Measurements from ENCODE around the gene USP5. TPM values are rescaled to one million over a fixed set of nuclear protein-coding genes. Genes with fewer than 3 reads are reported as not detected.
"Not testable (repeated sequence)": the region's sequence is repeated elsewhere in the genome, so short reads cannot be mapped to it uniquely, and the experiment has no call there.

USP5 gene
- total RNA-seq, 3 donors from 2014 or later (not counting 1 experiment from before 2014, with no cell fraction given): 48.3 to 67.2 (median 57.2) TPM

GRCh38 chr12:6871052-6871957, 19.4 kb downstream of the USP5 start:
- H3K4me3 ChIP-seq (ENCODE audit: low read length): no peak overlapping the region
- no peaks in the 10 kb centered on the region for H3K9me3 Mint-ChIP-seq
- H3K9me3 ChIP-seq (ENCODE audit: control insufficient read depth, insufficient read depth, low read length): no peaks in the 10 kb centered on the region
- no peak for TF ChIP-seq CTCF (IDR thresholded peaks at IDR 0.05)
- H3K27ac Mint-ChIP-seq: peak overlapping the region; percentile 87 to 94
- ATAC-seq: no peak
- intact Hi-C loops (cut with micrococcal nuclease): no loop called here
- no peaks in the 10 kb centered on the region for H3K27me3 ChIP-seq (ENCODE audit: control insufficient read depth, insufficient read depth, low read length)
- peak in 1 of 2 donors; percentile 49 for DNase-seq
- H3K36me3 ChIP-seq (ENCODE audit: control insufficient read depth, insufficient read depth, low read length): peaks cover 19% of the 10 kb centered on the region
- peak overlapping the region; percentile 93 for H3K4me3 Mint-ChIP-seq
- H3K36me3 Mint-ChIP-seq: no peaks in the 10 kb centered on the region
- no peaks in the 10 kb centered on the region for H3K27me3 Mint-ChIP-seq (ENCODE audit: low read depth in 2 of 2)
- peaks cover 62% of the 10 kb centered on the region for H3K4me1 ChIP-seq (ENCODE audit: control insufficient read depth, insufficient read depth, low read length)
- peak overlapping the region; percentile 4 for H3K27ac ChIP-seq (ENCODE audit: low read length)
- 75% methylated on average over 11 of the region's 12 CpGs for WGBS (ENCODE audit: insufficient coverage)
- peaks cover 44 to 64% of the 10 kb centered on the region in 2 donors for H3K4me1 Mint-ChIP-seq

GRCh38 chr12:6872073-6873048, 20.4 kb downstream of the USP5 start:
- Mint-ChIP-seq H3K36me3 (no peaks in the 10 kb centered on the region), H3K27me3 (ENCODE audit: low read depth in 2 of 2) (no peaks in the 10 kb centered on the region), H3K9me3 (no peaks in the 10 kb centered on the region), H3K4me3 (peak overlapping the region; percentile 93), H3K27ac (peak overlapping the region; percentile 87 to 94), H3K4me1 (peaks cover 44 to 61% of the 10 kb centered on the region in 2 donors)
- Histone ChIP-seq H3K9me3 (ENCODE audit: control insufficient read depth, insufficient read depth, low read length) (no peaks in the 10 kb centered on the region), H3K4me1 (ENCODE audit: control insufficient read depth, insufficient read depth, low read length) (peaks cover 54% of the 10 kb centered on the region), H3K36me3 (ENCODE audit: control insufficient read depth, insufficient read depth, low read length) (peaks cover 19% of the 10 kb centered on the region), H3K27ac (ENCODE audit: low read length) (peak overlapping the region; percentile 63), H3K4me3 (ENCODE audit: low read length) (peak overlapping the region; percentile 81), H3K27me3 (ENCODE audit: control insufficient read depth, insufficient read depth, low read length) (no peaks in the 10 kb centered on the region)
- 3% methylated on average over 40 of the region's 40 CpGs for WGBS (ENCODE audit: insufficient coverage)
- DNase-seq (peak; percentile 89 to 93), ATAC-seq (peak; percentile 47 to 65 (median 48))
- peak; percentile 93 for TF ChIP-seq CTCF (IDR thresholded peaks at IDR 0.05)
- intact Hi-C loops (cut with micrococcal nuclease): loop anchor here (1.0 to 2.0 kb wide), 8 partner anchors 19 to 146 kb away; partner anchors contain the start of genes EMG1, ENO2, LPCAT3 and LRRC23

GRCh38 chr12:6873094-6874014, 21.4 kb downstream of the USP5 start, which contains the start of gene SPSB2:
TSS of gene SPSB2 (minus strand) at chr12:6873303. CDS start at chr12:6872901, 402 bp downstream.
- H3K27ac Mint-ChIP-seq: peak within 1 kb of the TSS; percentile 87 to 94
- DNase-seq: peak; percentile 99 to 100
- peak within 1 kb of the TSS; percentile 93 for H3K4me3 Mint-ChIP-seq
- Histone ChIP-seq H3K4me1 (ENCODE audit: control insufficient read depth, insufficient read depth, low read length) (peaks cover 50% of the 10 kb centered on the region), H3K27ac (ENCODE audit: low read length) (peak within 1 kb of the TSS; percentile 63), H3K9me3 (ENCODE audit: control insufficient read depth, insufficient read depth, low read length) (no peaks in the 10 kb centered on the region), H3K4me3 (ENCODE audit: low read length) (peak within 1 kb of the TSS; percentile 81), H3K36me3 (ENCODE audit: control insufficient read depth, insufficient read depth, low read length) (peaks cover 19% of the 10 kb centered on the region), H3K27me3 (ENCODE audit: control insufficient read depth, insufficient read depth, low read length) (no peaks in the 10 kb centered on the region)
- H3K27me3 Mint-ChIP-seq (ENCODE audit: low read depth in 2 of 2): no peaks in the 10 kb centered on the region
- peak; percentile 87 to 99 (median 91) for ATAC-seq
- WGBS (ENCODE audit: insufficient coverage): under 1% methylated on average over 66 of the region's 66 CpGs
- H3K9me3 Mint-ChIP-seq: no peaks in the 10 kb centered on the region
- intact Hi-C loops (cut with micrococcal nuclease): loop anchor here (1.0 to 2.0 kb wide), 7 partner anchors 18 to 145 kb away; partner anchors contain the start of genes EMG1, ENO2, LPCAT3 and LRRC23
- H3K4me1 Mint-ChIP-seq: peaks cover 41 to 56% of the 10 kb centered on the region in 2 donors
- no peaks in the 10 kb centered on the region for H3K36me3 Mint-ChIP-seq
- TF ChIP-seq CTCF (IDR thresholded peaks at IDR 0.05): no peak

- Histone ChIP-seq H3K36me3 (ENCODE audit: control insufficient read depth, insufficient read depth, low read length) (peaks cover 19% of the 10 kb centered on the region), H3K27ac (ENCODE audit: low read length) (peak overlapping the region; percentile 63), H3K4me3 (ENCODE audit: low read length) (peak overlapping the region; percentile 51), H3K4me1 (ENCODE audit: control insufficient read depth, insufficient read depth, low read length) (peaks cover 43% of the 10 kb centered on the region)
- peaks cover 35 to 49% of the 10 kb centered on the region in 2 donors for H3K4me1 Mint-ChIP-seq
- 56% methylated on average over 9 of the region's 9 CpGs for WGBS (ENCODE audit: insufficient coverage)
- peak overlapping the region; percentile 87 to 94 for H3K27ac Mint-ChIP-seq
- H3K27me3 Mint-ChIP-seq (ENCODE audit: low read depth in 2 of 2); ATAC-seq; H3K36me3 Mint-ChIP-seq; H3K27me3 ChIP-seq (ENCODE audit: control insufficient read depth, insufficient read depth, low read length); H3K9me3 ChIP-seq (ENCODE audit: control insufficient read depth, insufficient read depth, low read length); intact Hi-C loops (cut with micrococcal nuclease); DNase-seq; H3K9me3 Mint-ChIP-seq: not testable (repeated sequence)
- H3K4me3 Mint-ChIP-seq: peak overlapping the region; percentile 89
These were observed 22.0 kb downstream of the USP5 start for GRCh38 chr12:6874015-6874368.

Measured in natural killer cell (primary cell).